ENCODE data around the gene MERTK.

DNA sequence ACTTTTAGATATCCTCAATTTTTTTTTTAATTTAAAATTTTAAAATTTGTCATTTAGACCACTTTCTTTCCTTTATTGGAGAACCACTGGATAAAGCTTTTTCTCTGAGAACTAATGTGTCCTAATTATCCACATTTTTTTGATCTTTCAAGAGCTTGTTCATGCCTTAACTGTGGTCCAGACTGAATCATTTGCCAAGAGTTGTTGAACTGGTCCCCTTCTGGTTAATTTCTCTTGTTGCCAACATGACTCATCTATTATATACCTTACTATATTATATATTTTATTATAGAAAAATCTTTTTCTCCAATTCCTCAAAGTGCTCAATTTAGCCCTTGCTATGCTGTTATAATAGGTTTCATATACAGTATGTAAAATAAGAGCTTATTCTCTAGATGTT is 103.5 kb downstream of the MERTK start:
- TF ChIP-seq POLR2A (IDR thresholded peaks at IDR 0.05; ENCODE audit: low read depth, low read length) (no peak), POLR2AphosphoS5 (IDR thresholded peaks at IDR 0.05; ENCODE audit: low read length) (no peak), RCOR1 (conservative IDR thresholded peaks at IDR 0.05; ENCODE audit: low read depth, low read length) (no peak), ZBED1 (IDR thresholded peaks at IDR 0.05; ENCODE audit: borderline replicate concordance) (no peak), EZH2 (IDR thresholded peaks at IDR 0.05; ENCODE audit: borderline replicate concordance, control insufficient read depth, low read depth, low read length) (no peak)

Data from GM12878 (cell line).